ENCODE results near the gene DRAM2.

GRCh38 chr1:111126354-111126753 lies 13.5 kb downstream of the DRAM2 start:
- TF ChIP-seq CTCF (IDR thresholded peaks at IDR 0.05) (no peak), POLR2A (IDR thresholded peaks at IDR 0.05) (no peak)
